Natural killer cell (primary cell): ENCODE results near the gene KNDC1. TPM values are rescaled to one million over a fixed set of nuclear protein-coding genes. Genes with fewer than 3 reads are reported as not detected.
A peak's percentile ranks its signal among the peaks of the same experiment; 100 is the strongest.
"Not testable (repeated sequence)": the region's sequence is repeated elsewhere in the genome, so short reads cannot be mapped to it uniquely, and the experiment has no call there.

Source experiments
- ATAC-seq, 3 donors: fragments of 150-1000 bp in 2 of 3; fragments of 200-7000 bp in 1 of 3; cut with Tn5 transposase; 1 replicate in 1 of 3; 2 replicates in 2 of 3; pipeline ENCODE4 v1.10.0; 2021; ENCODE audit warnings: mild to moderate bottlenecking in 2 of 3, moderate library complexity in 2 of 3
- DNase-seq, 2 donors: peaks; one replicate each; pipeline versions ENCODE4 v3.0.0 to v3.0.0-alpha.2; 2013 to 2021; ENCODE audit warnings: mixed read lengths in 1 of 2
- H3K27ac ChIP-seq: one replicate; pipeline ENCODE4 v1.5.1; 2013; ENCODE audit warnings: mild to moderate bottlenecking, low read length
- H3K27me3 ChIP-seq: one replicate; pipeline ENCODE4 v1.6.1; 2013; ENCODE audit warnings: low read length; ENCODE audit not compliant: control insufficient read depth, insufficient read depth
- H3K36me3 ChIP-seq: one replicate; pipeline ENCODE4 v1.6.1; 2013; ENCODE audit warnings: low read length; ENCODE audit not compliant: control insufficient read depth, insufficient read depth
- H3K4me1 ChIP-seq: one replicate; pipeline ENCODE4 v1.6.1; 2013; ENCODE audit warnings: low read length; ENCODE audit not compliant: control insufficient read depth, insufficient read depth
- H3K4me3 ChIP-seq: one replicate; pipeline ENCODE4 v1.5.1; 2013; ENCODE audit warnings: low read length
- H3K9me3 ChIP-seq: one replicate; pipeline ENCODE4 v1.6.1; 2013; ENCODE audit warnings: low read length; ENCODE audit not compliant: control insufficient read depth, insufficient read depth
- H3K27ac Mint-ChIP-seq, 2 donors: one replicate each; pipeline ENCODE4 v1.8.0; 2022; ENCODE audit warnings: mild to moderate bottlenecking in 2 of 2, mixed read lengths in 2 of 2, moderate library complexity in 1 of 2
- H3K27me3 Mint-ChIP-seq, 2 donors: one replicate each; pipeline ENCODE4 v1.8.0; 2022; ENCODE audit warnings: low read depth in 2 of 2, mixed read lengths in 2 of 2
- H3K36me3 Mint-ChIP-seq: one replicate; pipeline ENCODE4 v1.8.0; 2022; ENCODE audit warnings: mixed read lengths
- H3K4me1 Mint-ChIP-seq, 2 donors: one replicate each; pipeline ENCODE4 v1.8.0; 2022; ENCODE audit warnings: mixed read lengths in 2 of 2
- H3K4me3 Mint-ChIP-seq: one replicate; pipeline ENCODE4 v1.8.0; 2022; ENCODE audit warnings: mild to moderate bottlenecking, moderate library complexity, mixed read lengths
- H3K9me3 Mint-ChIP-seq, 2 donors: one replicate each; pipeline ENCODE4 v1.8.0; 2022; ENCODE audit warnings: mixed read lengths in 2 of 2
- WGBS: methylation state at CpG from one replicate; pipeline ENCODE4 v1.1.7; 2013; ENCODE audit warnings: missing lambda C conversion rate; ENCODE audit not compliant: insufficient coverage; 5-methylcytosine and 5-hydroxymethylcytosine counted together
- intact Hi-C: fragments of 100-400 bp; cut with micrococcal nuclease; formaldehyde crosslinking; loops from one replicate; pipeline ENCODE4 v1.14.2; 2022
- total RNA-seq, 4 donors: library from RNA; stranded (reverse); fragments of 120-200 nt in 1 of 4; gene quantifications; one replicate each; pipeline versions ENCODE4 v1.2.3 to v1.2.4, GENCODE V29; 2013 to 2022
- TF ChIP-seq, protein P1 (sequence below): fragments of 200-600 bp; IDR thresholded peaks from one replicate; pipeline ENCODE4 v1.8.0; 2022; ENCODE audit warnings: antibody characterized with exemption

The KNDC1 gene
- total RNA-seq, 3 donors from 2014 or later (not counting 1 experiment from before 2014, with no cell fraction given) = 2.1 to 5.9 TPM; not detected in 1

DNA sequence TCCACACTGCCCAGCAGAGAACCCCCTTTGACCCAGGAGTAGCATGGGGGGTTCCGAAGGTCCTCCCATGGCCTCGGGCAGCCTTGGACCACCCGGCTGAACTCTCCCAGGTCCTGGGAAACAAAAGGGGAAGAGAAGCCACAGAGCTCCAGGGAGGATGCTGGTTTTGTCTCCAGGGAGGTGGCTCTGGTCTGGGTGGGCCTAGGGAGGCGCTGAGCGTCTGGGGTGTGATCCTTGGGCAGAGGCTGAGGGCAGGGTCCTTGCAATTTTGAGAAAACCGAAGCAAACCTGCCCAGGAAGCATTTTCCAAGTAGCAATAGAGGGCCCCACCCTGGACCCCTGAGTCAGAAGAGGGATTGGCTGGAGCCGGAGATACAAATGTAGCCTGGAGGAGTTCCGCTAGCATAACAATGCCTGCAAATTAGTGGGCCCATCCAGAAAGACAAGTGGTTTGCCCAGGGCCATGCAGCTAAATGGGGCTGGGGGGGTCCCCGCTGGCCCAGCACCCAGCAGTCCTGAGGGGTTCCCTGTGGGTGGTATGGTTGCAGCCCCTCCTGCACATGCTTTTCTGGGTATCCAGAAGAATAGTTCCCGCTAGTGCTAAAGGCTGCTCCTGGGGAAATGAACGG is 72.0 kb downstream of the KNDC1 start:
- Histone ChIP-seq H3K36me3 (no peaks in the 10 kb centered on the region), H3K4me3 (no peak overlapping the region), H3K27me3 (peaks cover 32% of the 10 kb centered on the region), H3K27ac (no peak overlapping the region), H3K4me1 (peaks cover 27% of the 10 kb centered on the region), H3K9me3 (no peaks in the 10 kb centered on the region)
- peaks cover 37 to 38% of the 10 kb centered on the region in 2 donors for H3K27me3 Mint-ChIP-seq
- WGBS = 72% methylated on average over 11 of the region's 11 CpGs
- no peak overlapping the region for H3K4me3 Mint-ChIP-seq
- H3K9me3 Mint-ChIP-seq = no peaks in the 10 kb centered on the region
- DNase-seq = no peak
- intact Hi-C loops = no loop called here
- TF ChIP-seq, protein P1, sequence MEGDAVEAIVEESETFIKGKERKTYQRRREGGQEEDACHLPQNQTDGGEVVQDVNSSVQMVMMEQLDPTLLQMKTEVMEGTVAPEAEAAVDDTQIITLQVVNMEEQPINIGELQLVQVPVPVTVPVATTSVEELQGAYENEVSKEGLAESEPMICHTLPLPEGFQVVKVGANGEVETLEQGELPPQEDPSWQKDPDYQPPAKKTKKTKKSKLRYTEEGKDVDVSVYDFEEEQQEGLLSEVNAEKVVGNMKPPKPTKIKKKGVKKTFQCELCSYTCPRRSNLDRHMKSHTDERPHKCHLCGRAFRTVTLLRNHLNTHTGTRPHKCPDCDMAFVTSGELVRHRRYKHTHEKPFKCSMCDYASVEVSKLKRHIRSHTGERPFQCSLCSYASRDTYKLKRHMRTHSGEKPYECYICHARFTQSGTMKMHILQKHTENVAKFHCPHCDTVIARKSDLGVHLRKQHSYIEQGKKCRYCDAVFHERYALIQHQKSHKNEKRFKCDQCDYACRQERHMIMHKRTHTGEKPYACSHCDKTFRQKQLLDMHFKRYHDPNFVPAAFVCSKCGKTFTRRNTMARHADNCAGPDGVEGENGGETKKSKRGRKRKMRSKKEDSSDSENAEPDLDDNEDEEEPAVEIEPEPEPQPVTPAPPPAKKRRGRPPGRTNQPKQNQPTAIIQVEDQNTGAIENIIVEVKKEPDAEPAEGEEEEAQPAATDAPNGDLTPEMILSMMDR = no peak
- no peaks in the 10 kb centered on the region for H3K36me3 Mint-ChIP-seq
- ATAC-seq = no peak
- no peak overlapping the region for H3K27ac Mint-ChIP-seq
- peaks cover 0 to 22% of the 10 kb centered on the region in 2 donors for H3K4me1 Mint-ChIP-seq

DNA sequence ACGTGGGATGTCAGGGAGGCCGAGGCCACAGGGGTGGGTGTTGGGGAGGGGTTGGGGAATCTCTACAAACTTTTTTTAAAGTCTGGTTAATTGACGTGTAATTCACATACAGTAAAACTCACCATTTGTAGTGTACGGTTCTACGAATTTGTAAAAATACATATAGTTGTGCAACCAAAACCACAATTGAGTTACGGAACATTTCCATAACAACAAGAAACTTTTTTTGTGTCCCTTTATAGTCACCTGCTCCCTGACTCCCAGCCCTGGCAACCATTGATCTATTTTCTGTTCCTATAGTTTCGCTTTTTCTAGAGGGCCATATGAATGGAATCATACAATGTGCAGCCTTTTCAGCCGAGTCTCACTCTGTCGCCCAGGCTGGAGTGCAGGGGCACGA is 74.8 kb downstream of the KNDC1 start:
- Mint-ChIP-seq H3K27me3 (peaks cover 23 to 38% of the 10 kb centered on the region in 2 donors), H3K4me3 (peak overlapping the region; percentile 73), H3K27ac (peak overlapping the region in 1 of 2 donors; percentile 64), H3K4me1 (peaks cover 0 to 21% of the 10 kb centered on the region in 2 donors)
- H3K9me3 Mint-ChIP-seq, H3K4me3 ChIP-seq, H3K9me3 ChIP-seq, intact Hi-C loops, DNase-seq, H3K27ac ChIP-seq, H3K36me3 Mint-ChIP-seq, H3K36me3 ChIP-seq: not testable (repeated sequence)
- peak in 1 of 3 donors; percentile 24 for ATAC-seq
- Histone ChIP-seq H3K27me3 (peaks cover 29% of the 10 kb centered on the region), H3K4me1 (peaks cover 27% of the 10 kb centered on the region)
- WGBS = 23% methylated on average over 4 of the region's 10 CpGs

DNA sequence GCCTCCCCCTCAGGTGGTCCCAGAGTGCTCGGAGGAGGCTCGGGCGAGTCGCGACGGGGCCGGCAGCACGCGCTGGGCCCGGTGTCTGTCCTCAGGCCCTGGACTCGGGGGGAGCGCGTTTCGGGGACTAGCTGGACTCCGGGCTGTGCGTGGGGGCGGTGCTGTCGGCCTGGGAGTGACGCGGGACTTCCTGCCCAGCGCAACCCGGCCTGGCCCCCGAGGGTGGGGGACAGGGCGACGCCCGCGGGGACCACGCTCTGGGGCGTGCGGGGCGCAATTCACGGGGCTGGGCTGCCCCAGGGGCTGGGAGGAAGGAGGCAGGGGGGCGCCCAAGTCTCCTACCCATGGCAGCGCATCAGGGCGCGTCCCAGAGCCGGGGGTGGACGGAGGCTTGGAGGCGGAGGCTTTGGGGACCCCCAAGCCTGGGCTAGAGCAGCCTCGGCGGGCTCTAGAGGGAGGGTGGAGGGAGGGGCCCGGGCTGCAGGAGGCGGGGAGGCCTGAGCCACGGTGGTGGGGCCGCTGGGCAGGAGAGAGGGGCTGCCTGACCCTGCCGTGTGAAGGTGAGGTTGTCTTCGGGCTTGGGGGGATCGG is 75.3 kb downstream of the KNDC1 start:
- Mint-ChIP-seq H3K27me3 (peaks cover 25 to 42% of the 10 kb centered on the region in 2 donors), H3K36me3 (no peaks in the 10 kb centered on the region), H3K27ac (peak overlapping the region in 1 of 2 donors; percentile 64), H3K4me3 (peak overlapping the region; percentile 76), H3K4me1 (peaks cover 0 to 21% of the 10 kb centered on the region in 2 donors), H3K9me3 (no peaks in the 10 kb centered on the region)
- WGBS = 6% methylated on average over 48 of the region's 48 CpGs
- H3K4me1 ChIP-seq = peaks cover 30% of the 10 kb centered on the region
- H3K27me3 ChIP-seq = peaks cover 29% of the 10 kb centered on the region
- no peaks in the 10 kb centered on the region for H3K36me3 ChIP-seq
- H3K9me3 ChIP-seq = no peaks in the 10 kb centered on the region
- DNase-seq (no peak), ATAC-seq (peak; percentile 65 to 68 (median 66))
- TF ChIP-seq, protein P1 = no peak
- H3K4me3 ChIP-seq = peak overlapping the region; percentile 13
- intact Hi-C loops = no loop called here
- H3K27ac ChIP-seq = no peak overlapping the region

DNA sequence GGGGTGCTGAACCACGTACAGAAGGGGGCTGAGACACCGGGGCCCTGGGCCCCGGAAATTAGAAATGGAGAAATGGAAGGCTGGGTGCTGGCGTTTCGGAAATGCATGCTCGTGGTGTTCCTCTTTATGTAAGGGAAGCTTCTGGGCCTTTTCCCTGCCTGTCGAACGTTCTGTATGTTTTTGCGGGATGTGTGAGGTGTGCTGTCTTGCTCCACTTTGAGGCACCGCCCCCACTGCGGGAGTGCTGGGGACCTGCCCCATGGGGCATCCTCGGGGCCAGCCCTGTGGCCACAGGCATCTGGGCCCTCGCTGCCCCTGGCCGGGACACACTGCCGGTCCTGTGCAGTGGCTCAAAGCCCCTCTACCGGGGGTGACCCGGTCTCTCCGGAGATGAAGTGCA is 75.9 kb downstream of the KNDC1 start:
- intact Hi-C loops = no loop called here
- H3K4me3 Mint-ChIP-seq = peak overlapping the region; percentile 76
- H3K27ac Mint-ChIP-seq = no peak overlapping the region
- ATAC-seq = peak in 1 of 3 donors; percentile 14
- TF ChIP-seq, protein P1 = no peak
- H3K4me1 Mint-ChIP-seq = peaks cover 5 to 26% of the 10 kb centered on the region in 2 donors
- H3K27ac ChIP-seq = no peak overlapping the region
- H3K9me3 Mint-ChIP-seq = no peaks in the 10 kb centered on the region
- no peaks in the 10 kb centered on the region for H3K36me3 Mint-ChIP-seq
- H3K27me3 ChIP-seq = peaks cover 30% of the 10 kb centered on the region
- no peaks in the 10 kb centered on the region for H3K9me3 ChIP-seq
- peaks cover 32% of the 10 kb centered on the region for H3K4me1 ChIP-seq
- peaks cover 30 to 46% of the 10 kb centered on the region in 2 donors for H3K27me3 Mint-ChIP-seq
- no peaks in the 10 kb centered on the region for H3K36me3 ChIP-seq
- DNase-seq = no peak
- WGBS = 2% methylated on average over 18 of the region's 18 CpGs
- H3K4me3 ChIP-seq = peak overlapping the region; percentile 7
